ENCODE measurements around the gene DES.

GRCh38 chr2:219475697-219476651, 57.8 kb downstream of the DES start:
- TF ChIP-seq, protein P1, sequence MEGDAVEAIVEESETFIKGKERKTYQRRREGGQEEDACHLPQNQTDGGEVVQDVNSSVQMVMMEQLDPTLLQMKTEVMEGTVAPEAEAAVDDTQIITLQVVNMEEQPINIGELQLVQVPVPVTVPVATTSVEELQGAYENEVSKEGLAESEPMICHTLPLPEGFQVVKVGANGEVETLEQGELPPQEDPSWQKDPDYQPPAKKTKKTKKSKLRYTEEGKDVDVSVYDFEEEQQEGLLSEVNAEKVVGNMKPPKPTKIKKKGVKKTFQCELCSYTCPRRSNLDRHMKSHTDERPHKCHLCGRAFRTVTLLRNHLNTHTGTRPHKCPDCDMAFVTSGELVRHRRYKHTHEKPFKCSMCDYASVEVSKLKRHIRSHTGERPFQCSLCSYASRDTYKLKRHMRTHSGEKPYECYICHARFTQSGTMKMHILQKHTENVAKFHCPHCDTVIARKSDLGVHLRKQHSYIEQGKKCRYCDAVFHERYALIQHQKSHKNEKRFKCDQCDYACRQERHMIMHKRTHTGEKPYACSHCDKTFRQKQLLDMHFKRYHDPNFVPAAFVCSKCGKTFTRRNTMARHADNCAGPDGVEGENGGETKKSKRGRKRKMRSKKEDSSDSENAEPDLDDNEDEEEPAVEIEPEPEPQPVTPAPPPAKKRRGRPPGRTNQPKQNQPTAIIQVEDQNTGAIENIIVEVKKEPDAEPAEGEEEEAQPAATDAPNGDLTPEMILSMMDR (IDR thresholded peaks at IDR 0.05) = peak; percentile 96
- TF ChIP-seq ZFX (IDR thresholded peaks at IDR 0.05; ENCODE audit: borderline replicate concordance) = no peak

All from 22Rv1 (cell line).